HCT116 (cell line): ENCODE results near the gene EBLN1. TPM values are rescaled to one million over a fixed set of nuclear protein-coding genes. Genes with fewer than 3 reads are reported as not detected.

ENCODE experiments used
- ATAC-seq: fragments of 200-7000 bp; cut with Tn5 transposase; 2 replicates; pipeline ENCODE4 v1.9.1; 2020; ENCODE audit warnings: mild to moderate bottlenecking, moderate library complexity
- BruUV-seq: library from RNA; stranded (reverse); fragments of 400-500 nt; replicated peaks from 2 replicates; lab custom pipeline; 2021; lab: Mats Ljungman, UMichigan
- CTCF ChIA-PET: fragments of 300-600 bp; sonication (Branson Sonifier 250); formaldehyde crosslinking; loops from one replicate; lab custom pipeline; 2021; ENCODE audit warnings: antibody characterized with exemption; lab: Charles Lee
- POLR2A ChIA-PET: fragments of 300-600, 350-600 bp; sonication (Branson Sonifier 250); formaldehyde crosslinking; loops from one replicate; lab custom pipeline; 2021; ENCODE audit warnings: antibody characterized with exemption; lab: Charles Lee
- RAD21 ChIA-PET, 2 experiments: fragments of 300-600 bp; sonication (Branson Sonifier 250); formaldehyde crosslinking; loops; one replicate each; lab custom pipeline; 2023; ENCODE audit warnings: low total read pairs in 2 of 2; ENCODE audit not compliant: uncharacterized antibody in 2 of 2, unreplicated experiment in 2 of 2, low non-redundant PET in 1 of 2; lab: Charles Lee
- DNase-seq: peaks from one replicate; pipeline ENCODE4 v3.0.0-alpha.2; 2010; ENCODE audit warnings: low read depth, low spot score
- H2AFZ ChIP-seq: fragments of 200-600 bp; shearing (Covaris generic), sonication (generic); 2 replicates; pipeline ENCODE4 v1.6.1; 2017; ENCODE audit warnings: low read depth, mixed run types, mixed read lengths, antibody characterized with exemption, low read length; ENCODE audit not compliant: poor library complexity, severe bottlenecking
- H3K27ac ChIP-seq: 2 replicates; pipeline ENCODE4 v1.5.1; 2012; ENCODE audit warnings: low read depth, low read length
- H3K27me3 ChIP-seq: fragments of 200-600 bp; sonication (generic); 2 replicates; pipeline ENCODE4 v1.6.1; 2016; ENCODE audit warnings: mixed run types, low read length, mixed read lengths; ENCODE audit not compliant: insufficient read depth
- H3K36me3 ChIP-seq, 2 experiments: fragments of 200-500 bp in 1 of 2; fragments of 200-600 bp in 1 of 2; sonication (Bioruptor generic) in 1 of 2; sonication (generic) in 1 of 2; 2 replicates each; pipeline versions ENCODE4 v1.5.1 to v1.6.1; 2014 to 2016; ENCODE audit warnings: low read length in 2 of 2, inconsistent platforms in 1 of 2, mixed read lengths in 1 of 2, mixed run types in 1 of 2; ENCODE audit not compliant: insufficient read depth in 2 of 2, control insufficient read depth in 1 of 2
- H3K4me1 ChIP-seq, 2 experiments: fragments of 200-600 bp in 1 of 2; sonication (generic) in 1 of 2; 2 replicates each; pipeline versions ENCODE4 v1.5.1 to v1.6.1; 2012 to 2017; ENCODE audit warnings: low read length in 2 of 2, inconsistent platforms in 1 of 2, mild to moderate bottlenecking in 1 of 2, mixed read lengths in 1 of 2, mixed run types in 1 of 2, moderate library complexity in 1 of 2; ENCODE audit not compliant: insufficient read depth in 2 of 2, control insufficient read depth in 1 of 2
- H3K4me2 ChIP-seq: fragments of 200-600 bp; sonication (generic); 2 replicates; pipeline ENCODE4 v1.6.1; 2017; ENCODE audit warnings: mixed run types, low read length, mixed read lengths
- H3K4me3 ChIP-seq, 2 experiments: fragments of 200-600 bp in 1 of 2; sonication (generic) in 1 of 2; replicated peaks in 1 of 2; 2 replicates each; pipeline ENCODE4 v1.5.1; 2011 to 2016; ENCODE audit warnings: low read length in 2 of 2, control low read depth in 1 of 2, low read depth in 1 of 2, mild to moderate bottlenecking in 1 of 2, mixed read lengths in 1 of 2, mixed run types in 1 of 2
- H3K79me2 ChIP-seq: fragments of 200-600 bp; sonication (generic); 2 replicates; pipeline ENCODE4 v1.6.1; 2017; ENCODE audit warnings: mild to moderate bottlenecking, mixed run types, low read length, moderate library complexity, mixed read lengths; ENCODE audit not compliant: insufficient read depth
- H3K9ac ChIP-seq: fragments of 200-600 bp; sonication (generic); 2 replicates; pipeline ENCODE4 v1.6.1; 2016; ENCODE audit warnings: low read length, mixed read lengths
- H3K9me2 ChIP-seq: fragments of 200-600 bp; sonication (generic), shearing (Covaris generic); 2 replicates; pipeline ENCODE4 v1.6.1; 2017; ENCODE audit warnings: mixed run types, mild to moderate bottlenecking, moderate library complexity; ENCODE audit not compliant: insufficient read depth
- H3K9me3 ChIP-seq, 2 experiments: fragments of 200-500 bp in 1 of 2; fragments of 200-600 bp in 1 of 2; sonication (Bioruptor generic) in 1 of 2; sonication (generic) in 1 of 2; 2 replicates each; pipeline ENCODE4 v1.6.1; 2014 to 2017; ENCODE audit warnings: low read length in 2 of 2, mixed read lengths in 2 of 2, inconsistent platforms in 1 of 2, low read depth in 1 of 2, mild to moderate bottlenecking in 1 of 2, mixed run types in 1 of 2, moderate library complexity in 1 of 2; ENCODE audit not compliant: control insufficient read depth in 1 of 2, insufficient read depth in 1 of 2
- H4K20me1 ChIP-seq: fragments of 200-600 bp; sonication (generic), shearing (Covaris generic); 2 replicates; pipeline ENCODE4 v1.6.1; 2017; ENCODE audit warnings: mixed run types, mild to moderate bottlenecking, moderate library complexity; ENCODE audit not compliant: insufficient read depth
- CBX3 ChIP-seq: IDR thresholded peaks from 2 replicates; pipeline ENCODE4 v1.6.1; 2012; ENCODE audit warnings: low read depth
- EGR1 ChIP-seq: IDR thresholded peaks from 2 replicates; pipeline ENCODE4 v1.6.1; 2012; ENCODE audit warnings: low read depth
- ELF1 ChIP-seq: IDR thresholded peaks from 2 replicates; pipeline ENCODE4 v1.6.1; 2012; ENCODE audit warnings: low read depth, borderline replicate concordance
- EZH2 ChIP-seq: fragments of 200-600 bp; sonication (generic); IDR thresholded peaks from 2 replicates; pipeline ENCODE4 v1.6.1; 2017; ENCODE audit warnings: antibody characterized with exemption, mixed run types
- FOSL1 ChIP-seq: IDR thresholded peaks from 2 replicates; pipeline ENCODE4 v1.6.1; 2012; ENCODE audit warnings: low read depth
- JUND ChIP-seq: IDR thresholded peaks from 2 replicates; pipeline ENCODE4 v1.6.1; 2012
- POLR2A ChIP-seq: IDR thresholded peaks from 2 replicates; pipeline ENCODE4 v1.7.0; 2011; ENCODE audit warnings: borderline replicate concordance; ENCODE audit not compliant: insufficient read depth, insufficient read length; ENCODE audit errors: extremely low read depth
- RAD21 ChIP-seq: IDR thresholded peaks from 2 replicates; pipeline ENCODE4 v1.6.1; 2012; ENCODE audit warnings: low read depth, mild to moderate bottlenecking
- SIN3A ChIP-seq: IDR thresholded peaks from 2 replicates; pipeline ENCODE4 v1.6.1; 2012; ENCODE audit warnings: low read depth
- SP1 ChIP-seq: IDR thresholded peaks from 2 replicates; pipeline ENCODE4 v1.6.1; 2012; ENCODE audit warnings: low read depth
- SRF ChIP-seq: IDR thresholded peaks from 2 replicates; pipeline ENCODE4 v1.6.1; 2012; ENCODE audit warnings: low read depth
- YY1 ChIP-seq: IDR thresholded peaks from 2 replicates; pipeline ENCODE4 v1.6.1; 2011; ENCODE audit warnings: low read length, low read depth, moderate library complexity, mild to moderate bottlenecking; ENCODE audit not compliant: insufficient replicate concordance; ENCODE audit errors: extremely low read depth
- intact Hi-C: fragments of 100-400 bp; cut with micrococcal nuclease; formaldehyde crosslinking; loops from 2 replicates; pipeline ENCODE4 v1.10.0; 2022
- total RNA-seq: library from RNA; stranded (reverse); gene quantifications from one replicate; pipeline ENCODE4 v1.2.1, GENCODE V29; 2021; ENCODE audit not compliant: unreplicated experiment
- TF ChIP-seq, protein P1 (sequence below): IDR thresholded peaks from 2 replicates; pipeline ENCODE4 v1.6.1; 2011; ENCODE audit warnings: mild to moderate bottlenecking, low read length, moderate library complexity; ENCODE audit not compliant: insufficient replicate concordance; ENCODE audit errors: extremely low read depth
- TF ChIP-seq, protein P2 (sequence below): IDR thresholded peaks from 2 replicates; pipeline ENCODE4 v1.6.1; 2012; ENCODE audit warnings: low read depth

Gene EBLN1
- total RNA-seq, 1 experiment from 2014 or later = not detected

DNA sequence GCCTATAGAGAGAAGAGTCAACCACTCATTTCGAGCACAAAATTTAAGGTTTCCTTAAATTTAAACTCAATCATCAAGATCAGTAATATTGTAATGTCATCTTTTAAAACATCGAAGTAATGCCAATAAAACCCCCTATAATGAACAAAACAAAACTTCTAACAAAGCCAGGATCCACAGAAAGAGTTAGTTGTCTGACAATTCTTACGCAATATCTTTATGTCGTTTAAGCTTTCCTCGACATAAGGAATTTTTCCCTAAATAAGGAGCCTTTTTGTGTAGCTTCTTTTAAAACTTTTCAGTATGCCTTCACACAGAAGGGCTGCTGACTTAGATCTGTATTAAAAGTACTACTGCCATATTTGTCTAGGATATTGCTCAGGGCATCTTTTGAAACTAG, 7.5 kb downstream of the EBLN1 start:
- H3K79me2 ChIP-seq = no peaks in the 10 kb centered on the region
- POLR2A ChIA-PET = no interaction called here
- H3K9me3 ChIP-seq = no peaks in the 10 kb centered on the region
- intact Hi-C loops = no loop called here
- H2AFZ ChIP-seq = no peak overlapping the region
- BruUV-seq = no TSS peak
- H4K20me1 ChIP-seq = no peaks in the 10 kb centered on the region
- no peak overlapping the region for H3K4me3 ChIP-seq
- DNase-seq = no peak
- no peaks in the 10 kb centered on the region for H3K4me1 ChIP-seq
- CTCF ChIA-PET = interaction anchor here (1.3 kb wide), 1 partner anchor 106 kb away, joined by 3 read pairs; no protein-coding TSS in a partner anchor
- H3K9ac ChIP-seq = no peak overlapping the region
- no peak for ATAC-seq
- H3K27me3 ChIP-seq = no peaks in the 10 kb centered on the region
- TF ChIP-seq FOSL1 (no peak), POLR2A (no peak), SRF (no peak), EZH2 (no peak), SP1 (no peak)
- TF ChIP-seq, protein P1, sequence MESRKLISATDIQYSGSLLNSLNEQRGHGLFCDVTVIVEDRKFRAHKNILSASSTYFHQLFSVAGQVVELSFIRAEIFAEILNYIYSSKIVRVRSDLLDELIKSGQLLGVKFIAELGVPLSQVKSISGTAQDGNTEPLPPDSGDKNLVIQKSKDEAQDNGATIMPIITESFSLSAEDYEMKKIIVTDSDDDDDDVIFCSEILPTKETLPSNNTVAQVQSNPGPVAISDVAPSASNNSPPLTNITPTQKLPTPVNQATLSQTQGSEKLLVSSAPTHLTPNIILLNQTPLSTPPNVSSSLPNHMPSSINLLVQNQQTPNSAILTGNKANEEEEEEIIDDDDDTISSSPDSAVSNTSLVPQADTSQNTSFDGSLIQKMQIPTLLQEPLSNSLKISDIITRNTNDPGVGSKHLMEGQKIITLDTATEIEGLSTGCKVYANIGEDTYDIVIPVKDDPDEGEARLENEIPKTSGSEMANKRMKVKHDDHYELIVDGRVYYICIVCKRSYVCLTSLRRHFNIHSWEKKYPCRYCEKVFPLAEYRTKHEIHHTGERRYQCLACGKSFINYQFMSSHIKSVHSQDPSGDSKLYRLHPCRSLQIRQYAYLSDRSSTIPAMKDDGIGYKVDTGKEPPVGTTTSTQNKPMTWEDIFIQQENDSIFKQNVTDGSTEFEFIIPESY = no peak
- no peaks in the 10 kb centered on the region for H3K9me2 ChIP-seq
- no peak overlapping the region for H3K27ac ChIP-seq
- H3K36me3 ChIP-seq = no peaks in the 10 kb centered on the region
- H3K4me2 ChIP-seq = no peak overlapping the region
- RAD21 ChIA-PET = no interaction called here

DNA sequence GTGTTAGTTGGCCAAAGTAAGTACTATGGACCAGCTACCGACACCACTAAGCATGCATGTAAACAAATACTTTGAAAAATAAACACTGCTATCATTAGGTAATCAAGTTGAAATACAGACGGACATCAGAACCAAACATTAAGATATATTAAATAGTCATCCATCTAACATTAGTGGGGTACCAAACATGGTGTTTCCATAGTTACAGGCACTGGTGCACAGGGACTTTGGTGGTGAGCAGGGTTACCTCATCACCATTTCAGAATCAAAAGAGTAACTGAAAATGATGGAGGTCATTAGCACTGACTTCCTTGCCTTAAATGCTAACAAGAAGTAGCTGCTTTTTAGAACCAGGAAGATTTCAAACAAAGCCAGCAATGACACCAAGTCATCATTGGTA, 23.9 kb downstream of the EBLN1 start:
- no peaks in the 10 kb centered on the region for H3K9me3 ChIP-seq
- H3K4me1 ChIP-seq = no peaks in the 10 kb centered on the region
- ChIA-PET POLR2A (no interaction called here), RAD21 (no interaction called here), CTCF (no interaction called here)
- no peaks in the 10 kb centered on the region for H3K36me3 ChIP-seq
- ATAC-seq (no peak), DNase-seq (no peak)
- no peaks in the 10 kb centered on the region for H3K9me2 ChIP-seq
- H4K20me1 ChIP-seq = no peaks in the 10 kb centered on the region
- intact Hi-C loops = no loop called here
- no peak overlapping the region for H3K4me3 ChIP-seq
- no peak overlapping the region for H3K27ac ChIP-seq
- H3K79me2 ChIP-seq = no peaks in the 10 kb centered on the region
- no peak for TF ChIP-seq SIN3A
- no peak for TF ChIP-seq ELF1
- TF ChIP-seq, protein P2, sequence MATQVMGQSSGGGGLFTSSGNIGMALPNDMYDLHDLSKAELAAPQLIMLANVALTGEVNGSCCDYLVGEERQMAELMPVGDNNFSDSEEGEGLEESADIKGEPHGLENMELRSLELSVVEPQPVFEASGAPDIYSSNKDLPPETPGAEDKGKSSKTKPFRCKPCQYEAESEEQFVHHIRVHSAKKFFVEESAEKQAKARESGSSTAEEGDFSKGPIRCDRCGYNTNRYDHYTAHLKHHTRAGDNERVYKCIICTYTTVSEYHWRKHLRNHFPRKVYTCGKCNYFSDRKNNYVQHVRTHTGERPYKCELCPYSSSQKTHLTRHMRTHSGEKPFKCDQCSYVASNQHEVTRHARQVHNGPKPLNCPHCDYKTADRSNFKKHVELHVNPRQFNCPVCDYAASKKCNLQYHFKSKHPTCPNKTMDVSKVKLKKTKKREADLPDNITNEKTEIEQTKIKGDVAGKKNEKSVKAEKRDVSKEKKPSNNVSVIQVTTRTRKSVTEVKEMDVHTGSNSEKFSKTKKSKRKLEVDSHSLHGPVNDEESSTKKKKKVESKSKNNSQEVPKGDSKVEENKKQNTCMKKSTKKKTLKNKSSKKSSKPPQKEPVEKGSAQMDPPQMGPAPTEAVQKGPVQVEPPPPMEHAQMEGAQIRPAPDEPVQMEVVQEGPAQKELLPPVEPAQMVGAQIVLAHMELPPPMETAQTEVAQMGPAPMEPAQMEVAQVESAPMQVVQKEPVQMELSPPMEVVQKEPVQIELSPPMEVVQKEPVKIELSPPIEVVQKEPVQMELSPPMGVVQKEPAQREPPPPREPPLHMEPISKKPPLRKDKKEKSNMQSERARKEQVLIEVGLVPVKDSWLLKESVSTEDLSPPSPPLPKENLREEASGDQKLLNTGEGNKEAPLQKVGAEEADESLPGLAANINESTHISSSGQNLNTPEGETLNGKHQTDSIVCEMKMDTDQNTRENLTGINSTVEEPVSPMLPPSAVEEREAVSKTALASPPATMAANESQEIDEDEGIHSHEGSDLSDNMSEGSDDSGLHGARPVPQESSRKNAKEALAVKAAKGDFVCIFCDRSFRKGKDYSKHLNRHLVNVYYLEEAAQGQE = no peak
- TF ChIP-seq YY1 = no peak
- no peak for TF ChIP-seq RAD21
- TF ChIP-seq JUND = no peak
- no peak for TF ChIP-seq CBX3
- TF ChIP-seq FOSL1 = no peak
- no peak for TF ChIP-seq EZH2
- TF ChIP-seq EGR1 = no peak
- no peaks in the 10 kb centered on the region for H3K27me3 ChIP-seq
- no TSS peak for BruUV-seq
- H3K9ac ChIP-seq = no peak overlapping the region
- H2AFZ ChIP-seq = no peak overlapping the region
- no peak overlapping the region for H3K4me2 ChIP-seq
